Right forelimb (tissue), 1 donor: ENCODE results near the gene RPL19.

Experiments
- DNase-seq: peaks from one replicate; pipeline ENCODE4 v3.0.0-alpha.2; 2018

RPL19 gene

DNA sequence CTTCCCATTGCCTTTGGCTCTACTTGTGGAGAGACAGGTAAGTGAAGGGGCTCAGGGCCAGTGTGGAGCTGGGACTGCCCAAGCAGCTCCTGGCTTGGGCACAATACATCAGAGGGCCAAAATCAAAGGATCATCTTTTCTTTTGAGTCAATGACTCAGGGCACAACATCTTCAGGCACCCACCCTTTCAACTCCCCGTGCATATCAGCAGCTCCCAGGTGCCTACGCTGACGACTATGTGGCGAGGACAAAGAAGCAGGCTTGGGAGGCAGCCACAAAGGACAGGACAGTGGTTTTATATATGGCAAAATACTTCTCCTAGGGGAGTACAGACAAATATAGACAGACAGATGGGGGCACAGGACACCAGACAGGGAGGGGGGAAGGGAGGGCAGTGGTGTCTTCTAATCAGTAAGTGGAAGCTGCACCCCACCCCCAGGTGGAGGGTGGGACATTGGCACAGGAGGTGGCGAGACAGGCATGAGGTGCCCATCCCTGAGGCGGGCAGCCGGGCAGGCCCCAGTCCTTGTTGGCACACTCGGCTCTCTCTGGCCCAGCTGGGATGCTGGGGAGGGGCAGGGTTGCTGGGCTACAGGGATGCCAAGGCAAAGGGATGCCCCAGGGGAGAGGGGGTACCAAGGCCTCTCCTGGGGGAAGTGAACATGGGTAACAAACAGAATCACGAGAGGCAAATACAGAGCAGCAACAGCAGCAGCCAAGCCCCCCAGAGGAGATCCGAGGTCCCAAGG, 26.4 kb upstream of the RPL19 start:
- DNase-seq: no peak

DNA sequence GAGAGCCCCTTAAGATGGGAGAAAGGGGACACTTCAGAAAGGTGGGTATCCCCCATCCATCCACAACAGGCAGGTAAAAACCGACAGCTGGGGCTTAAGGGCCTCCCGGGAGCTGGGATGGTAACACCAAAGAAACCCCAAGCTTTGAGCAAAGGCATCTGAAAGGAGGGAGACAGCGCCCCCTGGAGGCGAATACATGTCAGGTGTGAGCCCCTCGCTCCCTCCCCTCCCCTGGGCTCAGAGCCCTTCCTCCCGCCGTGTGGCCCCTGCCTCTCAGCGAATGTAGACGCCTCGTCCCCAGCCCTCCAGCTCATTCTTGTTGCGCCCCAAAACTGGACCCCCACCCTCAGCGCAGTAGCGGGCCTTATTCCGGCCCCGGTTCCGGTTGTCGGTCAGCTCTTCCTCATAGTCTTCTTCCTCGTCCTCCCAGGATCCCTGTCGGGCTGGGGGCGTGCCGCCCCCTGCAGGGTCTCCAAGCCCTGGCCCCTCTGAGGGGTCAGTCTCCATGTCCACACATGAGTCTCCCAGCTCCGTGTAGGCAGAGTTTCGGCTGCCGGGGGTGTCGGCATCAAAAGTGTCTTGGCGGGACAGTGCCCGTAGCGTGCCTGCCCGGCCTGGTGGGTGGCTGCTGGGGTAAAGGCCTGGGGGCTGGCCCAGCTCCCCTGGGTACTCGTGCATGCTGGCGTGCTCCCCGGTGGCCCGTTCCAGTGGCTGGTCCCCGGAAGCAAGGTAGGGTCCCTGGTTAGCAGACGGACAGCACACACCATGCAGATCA, 25.0 kb upstream of the RPL19 start:
- DNase-seq: peak; percentile 79

DNA sequence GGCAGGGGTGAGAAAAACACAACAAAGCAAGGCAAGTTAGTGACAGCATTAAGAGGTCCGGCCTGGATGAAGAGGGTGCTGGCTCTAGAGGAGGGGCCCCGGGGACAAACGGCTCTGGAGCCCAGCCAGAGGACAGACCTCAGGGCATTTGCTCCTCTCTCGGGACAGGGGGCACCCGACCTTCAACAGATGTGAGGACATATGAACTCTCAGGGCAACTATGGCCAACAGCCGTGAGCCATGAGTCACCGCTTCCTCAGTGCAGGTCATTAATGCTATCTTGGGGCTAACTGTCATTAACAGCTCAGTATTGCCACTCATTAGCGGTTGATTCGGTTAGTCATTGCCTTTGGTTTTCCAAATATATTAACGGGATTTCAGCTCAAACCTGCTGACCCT, 24.4 kb upstream of the RPL19 start:
- DNase-seq: no peak

DNA sequence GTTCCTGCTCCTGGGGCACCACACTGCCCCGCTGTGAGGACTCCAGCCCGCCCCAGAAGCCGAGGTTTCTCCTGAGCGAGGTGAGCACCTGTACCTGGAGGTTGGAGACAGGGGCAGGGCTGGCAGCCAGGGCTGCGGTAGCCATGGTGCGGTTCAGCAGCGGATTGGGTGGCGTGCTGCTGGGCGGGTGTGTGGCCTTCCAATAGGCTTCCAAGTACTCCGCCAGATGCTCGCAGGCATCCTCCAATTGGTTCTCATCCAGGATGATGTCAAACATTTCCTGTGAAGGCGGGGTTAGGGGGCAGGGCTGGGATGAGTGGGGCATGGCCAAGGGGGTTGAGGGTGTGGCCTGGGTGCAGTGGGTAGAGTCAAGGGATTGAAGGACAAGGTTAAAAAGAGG, 22.8 kb upstream of the RPL19 start:
- DNase-seq: no peak

DNA sequence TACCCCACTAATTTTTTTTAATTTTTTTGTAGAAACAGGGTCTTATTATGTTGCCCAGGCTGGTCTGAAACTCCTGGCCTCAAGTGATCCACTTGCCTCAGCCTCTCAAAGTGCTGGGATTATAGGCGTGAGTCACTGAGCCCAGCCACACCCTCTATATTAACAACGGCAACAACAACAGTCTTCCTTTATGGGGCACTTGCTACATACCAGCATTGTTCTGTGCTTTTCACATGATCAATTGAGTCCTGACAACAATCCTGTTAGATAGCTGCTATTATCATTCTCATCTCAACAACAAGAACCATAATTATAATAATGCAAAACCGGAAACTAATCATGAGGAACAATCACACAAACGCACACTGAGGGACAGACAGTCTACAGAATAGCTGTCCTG, 21.5 kb upstream of the RPL19 start:
- DNase-seq: no peak

DNA sequence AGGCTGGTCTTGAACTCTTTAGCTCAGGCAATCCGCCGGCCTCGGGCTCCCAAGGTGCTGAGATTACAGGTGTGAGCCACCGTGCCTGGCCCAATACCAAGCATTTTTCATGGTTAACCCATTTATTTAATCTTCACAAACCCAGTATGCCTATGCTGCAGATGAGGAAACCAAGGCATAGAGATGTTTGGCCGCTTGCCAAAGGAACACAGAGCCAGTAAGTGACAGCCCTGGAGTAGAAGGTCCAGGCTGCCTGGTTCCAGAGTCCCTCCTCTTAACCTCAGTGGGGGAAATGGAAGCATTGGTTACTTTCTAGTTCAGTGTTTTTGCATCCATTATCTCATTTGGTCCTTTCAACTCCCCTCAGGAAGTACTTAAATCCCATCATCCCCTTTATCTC, 18.8 kb upstream of the RPL19 start:
- no peak for DNase-seq

DNA sequence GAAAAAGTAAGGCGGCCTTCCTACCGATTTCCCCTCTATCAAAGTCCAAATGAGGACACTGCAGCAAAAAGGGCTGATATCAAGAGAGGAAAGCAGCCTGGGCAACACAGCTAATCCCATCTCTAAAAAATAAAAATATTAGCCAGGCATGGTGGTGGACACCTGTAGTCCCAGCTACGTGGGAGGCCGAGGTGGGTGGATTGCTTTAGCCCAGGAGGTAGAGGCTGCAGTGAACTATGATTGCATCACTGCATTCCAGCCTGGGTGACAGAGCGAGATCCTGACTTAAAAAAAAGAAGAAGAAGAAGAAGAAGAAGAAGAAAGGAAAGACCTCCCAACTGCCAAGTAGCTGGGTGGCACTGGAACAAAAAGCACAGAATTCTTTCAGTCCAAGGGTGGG, 17.0 kb upstream of the RPL19 start:
- no peak for DNase-seq

DNA sequence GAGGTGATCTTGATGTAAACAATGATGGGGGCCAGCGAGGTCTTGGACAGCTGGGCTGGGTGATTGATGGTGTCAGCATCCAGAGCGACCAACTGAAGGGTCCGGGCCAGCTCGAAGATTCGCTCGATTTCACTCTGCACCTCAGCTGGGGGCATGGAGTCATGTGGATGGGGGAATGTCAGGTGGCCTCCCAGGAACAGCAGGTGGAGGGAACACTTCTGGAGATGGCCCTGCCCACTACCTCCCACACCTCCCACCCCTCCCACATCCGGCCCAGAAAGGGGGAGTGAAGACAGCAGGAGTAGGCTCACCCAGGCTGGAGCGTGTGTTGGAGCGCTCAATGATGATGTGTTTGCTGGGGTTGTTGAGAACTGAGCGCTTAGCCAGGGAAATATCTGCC, 16.4 kb upstream of the RPL19 start:
- no peak for DNase-seq

DNA sequence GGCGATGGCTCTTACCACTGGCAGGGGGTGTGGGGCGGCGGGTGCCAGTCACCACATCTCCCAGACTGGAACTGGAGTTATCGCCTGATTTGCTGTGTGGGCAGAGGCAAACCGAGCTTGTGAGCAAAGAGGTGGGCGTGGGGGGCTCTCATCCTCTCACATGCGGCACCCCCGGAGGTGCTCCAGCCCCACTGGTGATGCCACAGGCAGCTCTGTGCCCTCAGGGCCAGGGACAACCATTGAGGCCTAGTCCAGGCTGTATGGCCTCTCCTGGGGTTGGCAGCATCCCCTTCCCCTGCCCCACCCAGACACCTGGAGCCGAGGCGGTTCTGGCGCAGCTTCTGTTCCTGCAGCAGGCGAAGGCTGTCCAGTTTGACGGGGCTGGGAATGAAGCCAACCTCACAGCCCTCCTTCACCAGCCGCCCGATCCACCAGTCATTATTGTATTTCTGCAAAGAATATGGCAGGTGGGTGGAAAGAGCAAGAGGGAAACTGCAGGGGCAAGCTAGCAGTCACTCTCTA, 13.5 kb upstream of the RPL19 start:
- DNase-seq: no peak

DNA sequence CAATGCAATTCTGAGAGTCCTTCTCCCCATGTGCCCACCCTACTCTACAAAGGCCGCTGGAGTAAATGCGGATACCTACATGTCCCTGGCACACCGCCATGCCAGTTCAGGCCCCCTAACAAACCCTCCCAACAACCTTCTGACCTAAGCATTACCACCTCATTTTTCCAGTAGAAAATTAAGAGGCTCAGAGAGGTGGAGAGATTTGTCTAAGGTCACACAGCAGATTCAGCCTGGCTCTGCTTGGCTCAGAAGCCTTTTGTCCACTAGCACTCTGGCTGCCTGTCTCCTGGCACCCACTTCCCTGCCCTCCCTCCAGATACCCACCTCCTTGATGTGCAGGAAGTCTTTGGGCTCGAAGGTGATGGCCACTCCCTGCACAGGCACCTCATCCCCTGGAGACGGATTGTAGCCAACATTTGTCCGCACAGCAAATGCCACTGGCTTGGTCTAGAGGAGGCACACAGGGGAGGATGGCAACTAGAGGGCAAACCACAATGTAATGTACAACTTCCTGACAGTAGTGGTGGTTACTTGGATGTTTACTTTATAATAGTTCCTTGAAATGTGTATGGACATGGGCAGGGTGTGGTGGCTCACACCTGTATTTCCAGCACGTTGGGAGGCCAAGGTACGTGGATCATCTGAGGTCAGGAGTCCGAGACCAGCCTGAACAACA, 12.8 kb upstream of the RPL19 start:
- DNase-seq: no peak

DNA sequence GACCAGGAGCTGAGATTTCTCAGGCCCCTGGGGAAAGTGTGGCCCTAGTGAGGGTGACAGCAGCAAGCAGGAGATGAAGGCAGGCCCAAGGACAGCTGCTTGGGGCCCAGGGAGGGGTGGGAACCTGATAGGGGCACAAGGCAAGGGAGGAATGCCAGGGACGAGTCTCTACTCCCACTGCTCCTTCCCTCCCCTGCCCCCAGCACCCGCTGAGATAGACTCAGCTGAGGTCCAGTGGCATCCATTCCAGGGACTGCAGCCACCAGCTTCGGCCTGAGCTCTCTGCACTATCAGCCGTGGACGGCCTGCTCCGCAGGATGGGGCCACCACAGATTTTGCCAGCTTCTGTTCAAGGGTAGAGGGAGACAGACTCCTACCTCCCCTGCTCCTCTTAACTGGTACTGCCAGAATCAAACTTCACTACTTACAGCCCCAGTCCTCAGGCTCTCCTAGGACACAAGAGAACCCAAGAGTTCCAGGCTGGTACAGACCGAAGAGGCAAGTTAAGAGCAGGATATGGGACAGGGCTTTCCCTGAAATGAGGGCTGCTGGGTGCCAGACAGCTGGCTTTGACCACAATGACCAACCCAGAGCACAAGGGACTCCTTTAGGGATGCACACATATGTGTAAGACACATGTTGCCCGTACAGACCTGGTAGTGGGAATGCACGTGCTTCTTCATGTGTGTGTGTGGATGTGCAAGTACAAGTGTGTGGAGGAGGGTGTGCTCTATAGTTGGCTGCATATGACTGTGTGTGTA, 8.2 kb upstream of the RPL19 start:
- DNase-seq: no peak

DNA sequence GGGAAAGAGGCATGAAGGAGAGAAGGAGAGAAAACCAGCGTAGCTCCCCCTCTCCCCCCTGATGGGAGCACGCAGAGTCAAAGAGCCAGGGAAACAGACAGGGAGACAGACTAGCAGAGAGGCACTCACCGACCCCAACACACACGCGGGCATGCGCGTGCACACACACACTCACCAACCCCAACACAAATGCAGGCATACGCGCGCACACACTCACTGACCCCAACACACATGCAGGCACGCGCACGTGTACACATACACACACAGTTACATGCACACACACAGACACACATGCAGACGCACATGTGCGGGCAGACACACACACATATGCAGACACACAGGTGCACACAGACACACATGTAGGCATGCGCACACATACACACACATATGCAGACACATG, 7.2 kb upstream of the RPL19 start:
- no peak for DNase-seq

DNA sequence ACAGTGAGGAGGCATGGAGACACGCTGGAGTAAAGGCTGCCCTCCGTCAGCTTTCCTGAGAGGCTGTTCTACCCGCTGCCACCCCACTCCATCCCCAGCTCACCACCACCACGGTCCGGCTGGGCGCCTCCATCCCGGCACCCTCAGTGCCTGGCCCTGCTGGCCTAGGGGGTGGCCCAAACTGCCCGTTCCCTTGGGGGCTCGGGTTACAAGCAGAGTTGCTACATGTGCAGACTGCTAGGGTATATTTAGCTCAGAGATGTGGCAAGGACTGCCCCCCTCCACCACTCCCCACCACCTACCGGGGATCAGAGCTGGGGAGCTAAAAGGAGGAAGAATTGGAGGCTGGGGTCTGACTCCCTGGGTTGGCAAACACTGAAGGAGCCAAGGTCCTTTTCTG, 6.7 kb upstream of the RPL19 start:
- no peak for DNase-seq

DNA sequence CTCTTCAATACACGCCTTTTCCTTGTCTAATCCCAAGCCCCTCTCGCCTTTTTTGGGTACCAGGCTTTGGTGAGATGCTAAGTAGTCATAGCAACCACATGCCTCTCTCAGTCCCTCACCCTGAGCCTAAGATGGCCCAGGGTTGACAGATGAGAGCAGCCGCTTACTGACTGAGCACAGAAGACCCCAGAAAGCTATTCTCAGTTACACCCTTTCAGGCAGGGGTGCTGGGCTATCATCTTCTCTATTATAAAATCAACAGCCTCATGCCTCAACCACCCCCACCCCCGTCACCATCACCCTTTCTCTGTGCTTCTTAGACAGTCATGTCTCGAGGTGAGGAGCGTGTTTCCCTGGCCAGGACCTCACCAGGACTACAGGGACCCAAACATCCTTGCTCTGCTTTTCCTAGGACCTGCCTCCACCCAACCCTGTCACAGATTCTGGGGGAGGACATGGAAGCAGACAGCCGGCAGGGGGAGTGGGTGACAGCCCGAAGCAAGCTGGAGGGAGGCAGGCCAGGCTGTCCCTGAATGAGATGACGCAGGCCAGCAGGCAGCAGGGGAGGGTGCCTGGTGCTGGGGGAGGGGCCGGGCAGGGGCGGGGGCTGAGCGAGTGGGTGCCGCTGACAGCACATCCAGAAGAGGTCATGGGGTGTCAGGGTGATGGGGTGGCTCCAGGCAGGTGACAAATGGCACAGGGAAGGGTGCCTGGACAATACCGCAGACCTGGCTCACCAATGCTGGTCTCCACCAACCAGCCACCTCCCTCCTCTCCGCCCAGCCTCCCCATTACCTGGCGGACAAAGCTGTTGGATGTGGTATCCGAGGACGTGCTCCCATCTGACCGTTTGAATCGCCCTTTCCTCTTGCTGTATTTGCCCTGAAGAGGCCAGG, 5.7 kb upstream of the RPL19 start:
- peak; percentile 70 for DNase-seq

DNA sequence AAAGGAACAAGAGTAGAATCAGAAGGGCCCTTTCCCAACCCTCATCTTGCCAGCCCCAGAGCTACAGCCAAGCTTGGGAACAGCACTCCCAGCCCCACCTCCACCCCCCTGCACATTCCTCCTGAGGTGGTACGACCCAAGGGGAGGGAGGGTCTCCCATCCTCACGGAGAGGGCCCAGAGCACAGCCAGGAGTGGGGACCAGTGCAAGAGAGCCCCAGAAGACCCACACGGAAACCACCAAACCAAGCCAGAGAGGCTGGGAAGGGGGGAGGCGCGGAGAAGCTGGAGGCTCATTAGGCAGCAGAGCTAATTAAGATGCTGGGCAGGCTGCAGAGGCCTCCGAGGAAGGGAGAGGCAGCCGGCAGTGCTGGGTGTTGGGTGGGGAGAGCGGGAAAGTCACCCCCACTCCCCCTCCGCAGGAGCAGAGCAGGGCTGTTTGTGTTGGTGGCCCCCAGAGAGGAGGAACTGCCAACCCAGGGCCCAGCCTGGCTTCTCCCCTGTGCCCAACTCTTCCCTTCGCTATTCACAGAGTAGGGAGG, 5.0 kb upstream of the RPL19 start:
- DNase-seq: no peak

DNA sequence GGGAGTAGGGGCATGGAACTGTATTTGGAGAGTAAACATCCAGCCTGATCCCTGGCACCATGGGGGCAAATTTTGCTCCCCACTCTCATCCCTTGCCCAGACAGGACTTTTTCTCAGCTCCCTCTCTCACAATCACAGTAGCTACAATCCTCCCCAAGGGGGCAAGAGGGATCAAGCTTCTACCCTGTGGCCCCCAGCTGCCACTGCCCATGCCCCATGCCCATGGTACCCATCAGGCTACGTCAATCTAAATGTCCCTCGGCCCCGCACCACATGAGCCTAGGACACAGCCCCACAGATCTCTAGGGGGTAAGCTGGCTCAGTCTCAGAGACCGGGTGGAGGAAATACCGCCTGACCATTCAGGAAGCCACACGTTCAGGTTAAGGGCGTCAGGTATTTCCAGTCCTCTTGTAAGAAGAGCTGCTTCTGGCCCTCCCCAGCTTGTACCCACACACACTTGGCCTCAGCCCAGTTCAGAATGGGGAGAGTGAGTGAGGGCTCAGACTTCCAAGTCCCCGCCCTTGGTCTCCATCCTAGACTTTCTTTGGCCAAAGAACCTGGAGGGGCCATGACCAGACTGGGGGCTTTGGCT, 4.4 kb upstream of the RPL19 start:
- peak; percentile 65 for DNase-seq

DNA sequence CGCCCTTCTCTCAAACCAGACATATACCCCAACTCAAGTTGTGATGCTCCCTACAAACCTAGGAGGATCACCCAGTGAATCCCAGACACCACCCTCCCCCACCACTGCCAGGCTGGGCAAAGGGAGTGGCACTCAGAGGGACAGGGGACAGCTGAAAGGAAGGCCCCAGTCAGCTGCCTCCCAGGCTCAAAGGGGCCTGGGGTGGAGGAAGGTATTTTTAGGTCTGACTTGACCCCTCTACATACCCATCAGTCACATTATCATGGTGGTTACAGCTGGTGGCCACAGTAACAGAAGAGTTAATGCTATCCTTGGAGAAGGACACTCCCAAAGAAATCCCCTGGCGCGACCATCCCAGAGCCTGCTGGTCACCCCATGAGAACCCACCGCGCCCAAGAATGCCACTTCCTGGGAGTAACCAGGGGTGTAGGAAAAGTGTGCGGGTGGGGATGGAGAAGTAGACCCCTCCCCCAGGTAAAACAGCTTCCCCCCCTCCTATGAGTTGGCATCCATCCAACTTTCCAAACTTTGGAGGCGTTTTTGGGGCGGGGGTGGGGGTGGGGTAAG, 3.8 kb upstream of the RPL19 start:
- peak; percentile 72 for DNase-seq

DNA sequence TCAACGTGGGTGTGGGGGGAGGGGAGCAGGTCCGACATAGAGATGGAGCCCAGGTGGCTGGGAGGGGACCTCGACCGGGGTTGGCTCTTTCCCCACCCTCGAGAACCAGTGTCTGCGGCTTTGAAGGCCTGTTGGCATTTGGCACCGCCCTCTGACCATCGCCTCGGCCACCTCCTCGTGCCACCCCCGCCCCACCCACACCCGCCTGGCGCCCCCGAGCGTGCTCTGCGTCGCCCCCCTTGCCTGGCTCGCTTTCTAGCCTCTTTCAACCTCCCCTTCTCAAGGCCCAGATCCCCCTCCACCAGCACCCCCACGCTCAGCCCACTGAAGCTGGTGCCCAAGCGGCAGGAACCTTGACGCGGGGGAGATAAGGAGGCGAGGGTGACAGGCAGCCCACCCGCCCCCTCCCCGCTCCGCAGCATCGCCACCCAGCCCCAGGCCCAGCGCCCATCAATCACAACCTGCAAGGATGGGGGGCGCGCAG, 3.2 kb upstream of the RPL19 start:
- DNase-seq: no peak

DNA sequence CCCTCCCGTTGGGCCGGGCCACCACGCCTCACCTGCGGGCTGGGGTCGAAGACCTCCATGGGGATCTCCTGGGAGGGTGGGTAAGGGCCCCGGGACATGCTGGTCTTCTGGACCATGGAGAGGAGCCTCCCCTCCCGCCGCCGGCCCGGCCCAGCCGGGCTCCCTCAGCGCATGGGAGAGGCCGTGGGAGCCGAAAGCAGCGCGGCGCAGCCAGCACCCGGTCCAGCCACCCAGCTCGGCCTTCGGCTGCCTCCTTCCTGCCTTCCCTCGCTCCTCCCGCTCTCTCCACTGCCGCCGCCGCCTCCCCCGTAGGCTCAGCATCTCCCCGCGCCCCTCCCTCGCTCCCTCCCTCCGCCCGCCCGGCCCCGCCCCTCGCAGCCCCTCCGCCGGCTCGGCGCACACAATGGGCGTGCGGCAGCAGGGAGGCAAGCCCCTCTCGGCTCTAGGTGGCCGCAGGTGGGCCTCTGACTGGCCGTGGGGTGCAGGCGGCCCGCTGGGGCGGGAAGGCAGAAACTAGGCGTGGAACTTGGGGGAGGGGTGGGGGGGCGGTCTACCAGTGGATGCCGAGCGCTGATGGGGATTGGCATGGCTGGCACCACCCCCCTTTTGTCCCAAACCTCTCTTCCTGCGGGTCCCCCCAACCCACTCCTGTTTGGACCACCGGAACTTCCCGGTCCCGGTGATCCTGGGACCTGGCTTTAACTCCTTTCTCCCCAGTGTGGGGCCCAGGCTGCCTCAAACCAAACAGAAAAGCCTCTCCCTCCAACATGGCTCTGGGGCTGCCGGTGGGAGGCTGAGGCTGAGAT, 2.5 kb upstream of the RPL19 start, which contains the start of gene CACNB1:
CACNB1 (minus strand) TSS at position 290 of the 806 bp plus-strand sequence; CDS start at position 116, 174 bp downstream.
- DNase-seq: peak; percentile 89

DNA sequence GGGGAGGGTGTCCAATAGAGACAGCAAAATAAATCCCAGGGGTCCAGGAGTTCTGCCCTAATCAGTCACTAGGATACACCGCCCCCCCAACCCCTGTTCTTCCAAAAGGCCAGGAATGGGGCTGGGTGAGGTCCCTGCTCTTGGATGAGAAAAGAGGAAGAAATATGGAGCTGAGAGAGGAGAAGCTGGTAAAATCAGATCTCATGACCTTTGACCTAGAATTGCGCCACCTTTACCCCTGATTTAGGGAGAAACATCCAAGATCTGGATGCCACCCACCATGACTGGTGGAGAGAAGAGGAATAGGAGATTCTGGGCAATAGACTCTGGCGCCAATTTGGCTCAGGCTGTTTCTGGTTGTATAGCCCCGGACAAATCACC, 1.9 kb upstream of the RPL19 start:
- no peak for DNase-seq
